Dendritic cell treated with granulocyte-macrophage colony-stimulating factor and Interleukin-4, amounts not matched to agents 40 ng/mL and 50 ng/mL, for 4 days (primary cell): ENCODE measurements around the gene ARMH3.
A peak's percentile ranks its signal among the peaks of the same experiment; 100 is the strongest.

ENCODE experiments used
- H3K27ac Mint-ChIP-seq: one replicate; pipeline ENCODE4 v1.8.0; 2022; ENCODE audit warnings: mild to moderate bottlenecking, mixed read lengths
- H3K27me3 Mint-ChIP-seq: one replicate; pipeline ENCODE4 v1.8.0; 2022; ENCODE audit warnings: mild to moderate bottlenecking, mixed read lengths
- H3K36me3 Mint-ChIP-seq: one replicate; pipeline ENCODE4 v1.8.0; 2022; ENCODE audit warnings: low read depth, mixed read lengths
- H3K4me1 Mint-ChIP-seq: one replicate; pipeline ENCODE4 v1.8.0; 2022; ENCODE audit warnings: low read depth, mixed read lengths
- H3K4me3 Mint-ChIP-seq: one replicate; pipeline ENCODE4 v1.8.0; 2022; ENCODE audit warnings: mild to moderate bottlenecking, moderate library complexity, mixed read lengths
- H3K9me3 Mint-ChIP-seq: one replicate; pipeline ENCODE4 v1.8.0; 2022; ENCODE audit warnings: mixed read lengths
- intact Hi-C: fragments of 100-400 bp; cut with micrococcal nuclease; formaldehyde crosslinking; loops from one replicate; pipeline ENCODE4 v1.15.0; 2022

The ARMH3 gene

DNA sequence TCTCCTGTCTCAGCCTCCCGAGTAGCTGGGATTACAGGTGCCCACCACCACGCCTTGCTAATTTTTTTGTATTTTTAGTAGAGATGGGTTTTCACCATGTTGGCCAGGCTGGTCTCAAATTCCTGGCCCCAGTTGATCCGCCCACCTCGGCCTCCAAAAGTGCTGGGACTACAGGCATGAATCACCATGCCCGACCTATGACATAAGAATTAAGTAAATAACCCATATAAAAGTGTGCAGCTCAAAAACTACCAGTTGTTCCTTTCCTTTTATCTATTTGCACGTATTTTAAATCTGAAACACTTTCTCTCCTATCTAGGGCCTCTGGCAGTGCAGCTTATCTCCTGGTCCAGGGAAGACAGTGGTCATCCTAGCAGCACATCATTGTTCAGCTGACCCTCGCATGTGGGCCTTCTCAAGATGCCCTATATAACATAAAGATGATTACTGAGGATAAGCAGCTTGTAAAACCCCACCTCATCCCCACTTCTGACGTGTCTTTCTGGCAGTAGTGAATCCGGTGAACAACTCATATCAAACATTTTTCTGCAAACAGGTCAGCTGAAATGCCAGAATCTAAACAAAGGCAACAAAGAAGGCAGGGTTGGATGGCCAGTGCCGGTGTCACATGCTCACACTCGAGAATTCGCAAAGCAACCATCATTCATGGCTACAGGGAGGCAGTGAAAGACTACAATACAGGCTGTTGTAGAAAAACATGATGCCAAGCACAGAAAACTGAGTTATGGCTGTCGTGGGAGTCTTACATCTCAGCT, 176.3 kb downstream of the ARMH3 start:
- Mint-ChIP-seq H3K4me1 (peaks cover 6% of the 10 kb centered on the region), H3K27me3 (no peaks in the 10 kb centered on the region), H3K9me3 (no peaks in the 10 kb centered on the region), H3K36me3 (peaks cover 70% of the 10 kb centered on the region), H3K4me3 (no peak overlapping the region), H3K27ac (no peak overlapping the region)
- intact Hi-C loops = no loop called here

GRCh38 chr10:101878869-101879268, 177.1 kb downstream of the ARMH3 start:
- no peak overlapping the region for H3K27ac Mint-ChIP-seq
- H3K4me1 Mint-ChIP-seq = peaks cover 6% of the 10 kb centered on the region
- H3K9me3 Mint-ChIP-seq = no peaks in the 10 kb centered on the region
- H3K27me3 Mint-ChIP-seq = no peaks in the 10 kb centered on the region
- peaks cover 68% of the 10 kb centered on the region for H3K36me3 Mint-ChIP-seq
- no peak overlapping the region for H3K4me3 Mint-ChIP-seq
- intact Hi-C loops = no loop called here

DNA sequence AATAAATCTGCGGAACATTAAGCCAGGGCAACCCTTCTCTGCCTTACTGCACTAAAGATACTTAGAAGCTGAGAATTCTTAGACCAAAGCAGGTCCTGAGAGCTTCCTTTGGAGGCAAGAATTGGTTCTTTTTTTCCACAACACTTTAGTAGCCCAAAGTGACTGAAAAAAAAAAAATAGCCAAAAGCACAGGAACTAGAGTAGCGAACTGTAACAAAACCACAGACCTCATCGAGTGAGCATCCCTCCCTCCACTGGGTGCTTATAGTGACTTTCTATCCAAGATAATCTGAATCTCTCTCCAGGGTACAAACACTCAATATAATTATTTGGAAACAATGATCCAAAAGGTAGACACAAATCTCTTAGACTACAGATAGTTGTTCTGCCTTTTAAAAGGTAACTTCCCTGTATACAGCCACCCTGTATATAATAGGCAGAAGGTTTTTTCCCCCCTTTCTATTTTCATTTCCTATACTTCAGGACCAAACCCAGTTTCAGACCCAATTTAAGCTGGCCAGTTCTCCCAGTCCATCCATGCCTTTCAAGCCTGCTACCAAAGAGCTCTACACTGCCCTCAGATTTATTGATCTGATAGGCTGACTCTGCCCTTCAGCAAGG, 180.8 kb downstream of the ARMH3 start:
- no peak overlapping the region for H3K27ac Mint-ChIP-seq

DNA sequence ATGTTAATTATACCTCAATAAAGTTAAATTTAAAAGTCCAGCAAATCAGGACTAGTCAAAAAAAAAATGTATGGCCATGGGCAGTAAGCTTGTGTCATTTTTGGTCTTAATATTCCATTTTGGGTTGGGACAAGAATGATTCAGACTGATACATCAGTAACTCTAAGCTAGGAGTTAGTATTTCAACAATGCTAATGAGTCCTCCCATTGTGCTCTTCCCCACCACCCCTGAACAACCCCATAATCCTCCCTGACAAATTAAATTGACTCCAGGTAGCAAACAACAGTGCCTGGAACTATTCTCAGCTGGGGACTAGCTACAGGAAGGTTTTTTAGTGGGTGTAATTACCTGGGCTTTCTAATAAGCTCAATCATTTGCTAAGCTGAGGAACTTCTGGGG, 181.7 kb downstream of the ARMH3 start:
- intact Hi-C loops = no loop called here
- peaks cover 6% of the 10 kb centered on the region for H3K4me1 Mint-ChIP-seq
- no peaks in the 10 kb centered on the region for H3K27me3 Mint-ChIP-seq
- H3K36me3 Mint-ChIP-seq = peaks cover 58% of the 10 kb centered on the region
- no peaks in the 10 kb centered on the region for H3K9me3 Mint-ChIP-seq
- H3K4me3 Mint-ChIP-seq = no peak overlapping the region
- no peak overlapping the region for H3K27ac Mint-ChIP-seq

More for the DNA sequence above, 180.8 kb downstream of the ARMH3 start:
- intact Hi-C loops = no loop called here
- Mint-ChIP-seq H3K4me3 (no peak overlapping the region), H3K36me3 (peaks cover 60% of the 10 kb centered on the region), H3K4me1 (peaks cover 6% of the 10 kb centered on the region), H3K9me3 (no peaks in the 10 kb centered on the region), H3K27me3 (no peaks in the 10 kb centered on the region)

GRCh38 chr10:101867931-101868330, 188.0 kb downstream of the ARMH3 start:
- H3K4me3 Mint-ChIP-seq = no peak overlapping the region
- H3K36me3 Mint-ChIP-seq = peaks cover 58% of the 10 kb centered on the region
- peaks cover 6% of the 10 kb centered on the region for H3K9me3 Mint-ChIP-seq
- no peak overlapping the region for H3K27ac Mint-ChIP-seq
- no peaks in the 10 kb centered on the region for H3K4me1 Mint-ChIP-seq
- H3K27me3 Mint-ChIP-seq = no peaks in the 10 kb centered on the region
- intact Hi-C loops = no loop called here

GRCh38 chr10:101859530-101859929, 196.4 kb downstream of the ARMH3 start:
- intact Hi-C loops = no loop called here
- H3K9me3 Mint-ChIP-seq = peaks cover 9% of the 10 kb centered on the region
- peak overlapping the region; percentile 10 for H3K27ac Mint-ChIP-seq
- H3K4me3 Mint-ChIP-seq = no peak overlapping the region
- H3K4me1 Mint-ChIP-seq = peaks cover 37% of the 10 kb centered on the region
- no peaks in the 10 kb centered on the region for H3K27me3 Mint-ChIP-seq
- peaks cover 46% of the 10 kb centered on the region for H3K36me3 Mint-ChIP-seq

DNA sequence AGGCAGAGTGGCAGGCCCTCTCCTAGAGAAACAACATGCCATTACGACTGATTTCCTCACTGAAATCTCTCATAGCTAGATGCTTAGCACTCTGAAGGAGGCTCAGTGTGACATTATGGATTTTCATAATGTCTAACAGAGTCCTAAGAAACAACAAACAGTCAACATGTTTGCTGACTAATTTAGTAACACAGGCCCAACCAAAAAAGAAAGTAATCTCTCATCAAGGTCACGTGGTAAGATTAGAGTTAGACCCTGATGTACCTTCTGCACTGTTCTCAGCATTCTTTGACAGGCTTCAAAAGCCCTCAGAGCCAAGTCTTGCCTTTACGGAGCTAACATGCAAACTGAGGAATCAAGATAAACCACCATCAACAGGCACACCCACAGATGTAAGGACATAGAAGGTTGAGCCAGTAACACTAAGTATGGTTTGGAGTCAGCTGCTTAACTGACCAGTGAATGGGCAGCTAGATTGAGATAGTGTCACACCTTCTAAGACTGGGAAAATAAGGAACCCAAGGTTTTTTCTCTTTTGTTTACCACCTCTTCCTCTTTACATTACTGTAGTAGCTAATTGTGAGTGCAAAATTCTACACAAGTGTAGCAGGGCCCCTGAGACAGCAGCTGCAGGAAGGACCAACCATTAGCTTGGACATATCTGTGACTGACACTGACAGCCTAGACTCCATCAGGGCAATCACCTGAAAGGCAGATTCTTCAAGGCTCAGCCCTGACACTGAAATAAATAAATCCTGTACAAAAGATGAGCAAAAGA, 197.1 kb downstream of the ARMH3 start:
- H3K4me1 Mint-ChIP-seq = peaks cover 37% of the 10 kb centered on the region
- H3K27ac Mint-ChIP-seq = peak overlapping the region; percentile 10
- H3K9me3 Mint-ChIP-seq = peaks cover 9% of the 10 kb centered on the region
- no peaks in the 10 kb centered on the region for H3K27me3 Mint-ChIP-seq
- intact Hi-C loops = no loop called here
- H3K4me3 Mint-ChIP-seq = no peak overlapping the region
- peaks cover 40% of the 10 kb centered on the region for H3K36me3 Mint-ChIP-seq

DNA sequence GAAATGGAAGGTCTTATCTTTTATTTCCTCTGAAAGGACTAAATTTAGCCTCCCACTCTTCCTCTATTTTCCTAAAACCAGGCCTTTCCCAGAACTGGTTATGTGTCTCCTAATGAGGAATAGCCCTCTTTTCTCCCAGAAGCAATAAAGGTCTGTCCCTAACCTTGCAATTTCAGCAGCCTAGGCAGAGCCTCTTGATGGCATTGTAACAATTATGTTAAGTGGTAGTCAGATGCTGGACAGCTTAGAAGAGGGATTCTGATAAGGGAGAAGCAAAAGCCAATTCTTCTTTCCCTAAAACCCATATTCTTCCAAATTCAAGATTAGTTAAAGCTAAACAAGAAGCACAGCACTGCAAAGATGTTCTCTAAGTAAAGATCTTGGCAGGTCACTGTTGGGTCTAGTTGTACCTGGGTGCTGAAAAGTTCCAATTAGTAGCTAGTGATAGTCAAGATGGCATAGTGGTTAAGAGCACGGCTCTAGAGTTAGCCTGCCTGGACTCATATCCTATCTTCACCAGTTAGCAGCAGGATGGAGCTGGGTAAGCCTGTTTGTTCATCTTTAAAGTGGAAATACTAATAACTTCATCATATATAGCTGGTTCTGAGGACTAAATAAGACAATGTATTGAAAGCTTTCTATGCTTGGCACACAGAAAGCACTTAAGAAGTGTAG, 198.0 kb downstream of the ARMH3 start:
- Mint-ChIP-seq H3K36me3 (peaks cover 43% of the 10 kb centered on the region), H3K27ac (no peak overlapping the region), H3K9me3 (peaks cover 9% of the 10 kb centered on the region), H3K27me3 (no peaks in the 10 kb centered on the region), H3K4me3 (no peak overlapping the region), H3K4me1 (peaks cover 37% of the 10 kb centered on the region)
- intact Hi-C loops = no loop called here

GRCh38 chr10:101856626-101857025, 199.3 kb downstream of the ARMH3 start:
- H3K36me3 Mint-ChIP-seq = peaks cover 47% of the 10 kb centered on the region
- H3K4me3 Mint-ChIP-seq = no peak overlapping the region
- no peak overlapping the region for H3K27ac Mint-ChIP-seq
- intact Hi-C loops = no loop called here
- H3K4me1 Mint-ChIP-seq = peaks cover 39% of the 10 kb centered on the region
- peaks cover 9% of the 10 kb centered on the region for H3K9me3 Mint-ChIP-seq
- no peaks in the 10 kb centered on the region for H3K27me3 Mint-ChIP-seq

DNA sequence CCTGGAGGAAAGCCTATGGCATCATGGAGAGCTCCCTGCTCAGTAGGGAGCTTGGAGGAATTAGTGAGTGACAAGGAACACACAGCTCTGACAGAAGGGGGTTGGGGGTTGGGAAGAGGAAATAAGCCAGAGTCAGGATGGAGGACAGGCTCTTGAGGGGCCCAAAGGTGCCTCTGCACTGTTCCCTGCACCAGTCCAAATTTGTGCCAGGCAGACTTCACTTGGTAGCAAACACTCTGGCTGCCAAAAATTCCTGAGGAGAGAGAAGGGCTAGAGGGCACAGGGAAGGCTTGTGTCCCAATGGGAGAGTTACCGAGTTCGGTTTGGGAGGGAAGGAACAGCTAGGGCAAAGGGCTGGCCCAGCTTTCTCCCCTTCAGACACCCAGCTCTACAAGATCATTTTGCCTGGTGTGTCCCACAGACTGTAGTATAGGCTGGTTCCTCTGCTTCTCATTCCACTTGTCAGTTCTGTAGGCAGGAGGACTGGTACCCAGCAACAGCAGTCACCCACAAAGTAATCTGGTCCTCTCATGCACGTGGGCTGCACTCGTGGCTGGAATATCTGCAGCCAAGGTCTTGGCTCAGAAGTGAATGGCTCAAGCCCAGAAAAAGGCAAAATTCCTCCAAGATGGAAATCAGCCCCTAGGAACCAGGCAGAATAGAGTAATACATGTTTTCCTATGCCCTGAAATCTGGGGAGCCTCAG, 204.4 kb downstream of the ARMH3 start:
- no peaks in the 10 kb centered on the region for H3K27me3 Mint-ChIP-seq
- no peak overlapping the region for H3K27ac Mint-ChIP-seq
- intact Hi-C loops = no loop called here
- H3K4me3 Mint-ChIP-seq = no peak overlapping the region
- H3K36me3 Mint-ChIP-seq = peaks cover 71% of the 10 kb centered on the region
- H3K4me1 Mint-ChIP-seq = peaks cover 47% of the 10 kb centered on the region
- no peaks in the 10 kb centered on the region for H3K9me3 Mint-ChIP-seq

GRCh38 chr10:101850749-101851148, 205.2 kb downstream of the ARMH3 start:
- Mint-ChIP-seq H3K27me3 (no peaks in the 10 kb centered on the region), H3K36me3 (peaks cover 80% of the 10 kb centered on the region), H3K9me3 (no peaks in the 10 kb centered on the region), H3K27ac (peak overlapping the region; percentile 21), H3K4me1 (peaks cover 48% of the 10 kb centered on the region), H3K4me3 (no peak overlapping the region)
- intact Hi-C loops = no loop called here

- H3K36me3 Mint-ChIP-seq = peaks cover 97% of the 10 kb centered on the region
- H3K9me3 Mint-ChIP-seq = no peaks in the 10 kb centered on the region
- peaks cover 4% of the 10 kb centered on the region for H3K27me3 Mint-ChIP-seq
- peak overlapping the region; percentile 28 for H3K27ac Mint-ChIP-seq
- no peak overlapping the region for H3K4me3 Mint-ChIP-seq
- H3K4me1 Mint-ChIP-seq = peaks cover 55% of the 10 kb centered on the region
- intact Hi-C loops = no loop called here
These were observed 207.1 kb downstream of the ARMH3 start for GRCh38 chr10:101848894-101849351.

DNA sequence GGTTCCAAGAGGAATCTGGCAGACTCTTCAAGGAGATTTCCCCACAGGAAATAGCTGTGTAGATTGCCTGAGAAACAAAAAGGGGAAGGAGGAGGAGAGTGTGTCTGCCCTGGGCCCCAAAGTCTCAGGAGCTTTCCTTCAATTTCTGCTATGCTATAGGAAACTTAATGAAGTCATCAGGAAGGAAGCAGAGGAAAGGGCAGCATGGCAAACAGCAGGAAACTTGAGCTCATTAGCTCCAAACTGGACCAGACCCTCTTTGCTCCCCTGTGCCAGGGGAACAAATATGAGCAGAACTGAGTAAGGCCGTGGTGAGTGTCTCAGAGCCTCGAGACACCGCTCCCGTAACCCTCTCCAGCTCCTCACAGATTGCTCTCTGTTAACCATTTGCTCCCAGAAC, 207.6 kb downstream of the ARMH3 start:
- intact Hi-C loops = no loop called here
- H3K27me3 Mint-ChIP-seq = peaks cover 5% of the 10 kb centered on the region
- peaks cover 60% of the 10 kb centered on the region for H3K4me1 Mint-ChIP-seq
- no peak overlapping the region for H3K4me3 Mint-ChIP-seq
- H3K36me3 Mint-ChIP-seq = peaks cover 91% of the 10 kb centered on the region
- H3K27ac Mint-ChIP-seq = peak overlapping the region; percentile 28
- no peaks in the 10 kb centered on the region for H3K9me3 Mint-ChIP-seq
